ENCODE data around the gene CLCN4.

The CLCN4 gene

DNA sequence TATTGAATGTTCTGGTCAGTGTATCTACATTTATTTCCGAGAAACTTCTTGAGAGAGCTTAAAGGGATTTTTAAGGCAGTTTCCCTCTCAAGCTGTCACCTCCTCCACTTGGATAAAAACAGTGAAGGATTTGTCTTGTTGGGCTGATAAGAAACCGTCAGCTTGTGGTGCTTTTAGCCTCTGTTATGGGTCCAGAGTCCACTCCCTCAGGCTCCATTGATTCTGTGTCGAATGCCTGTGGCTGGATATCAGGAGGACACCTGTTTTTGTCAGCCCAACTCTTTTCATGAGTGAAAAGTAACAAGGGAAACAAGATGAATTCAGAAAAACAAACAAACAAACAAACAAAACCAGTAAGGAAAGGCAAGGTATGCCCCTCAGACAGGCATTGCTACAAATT lies 12.4 kb downstream of the CLCN4 start:
- DNase-seq (ENCODE audit: low read depth), result no peak
- TF ChIP-seq, protein P1, sequence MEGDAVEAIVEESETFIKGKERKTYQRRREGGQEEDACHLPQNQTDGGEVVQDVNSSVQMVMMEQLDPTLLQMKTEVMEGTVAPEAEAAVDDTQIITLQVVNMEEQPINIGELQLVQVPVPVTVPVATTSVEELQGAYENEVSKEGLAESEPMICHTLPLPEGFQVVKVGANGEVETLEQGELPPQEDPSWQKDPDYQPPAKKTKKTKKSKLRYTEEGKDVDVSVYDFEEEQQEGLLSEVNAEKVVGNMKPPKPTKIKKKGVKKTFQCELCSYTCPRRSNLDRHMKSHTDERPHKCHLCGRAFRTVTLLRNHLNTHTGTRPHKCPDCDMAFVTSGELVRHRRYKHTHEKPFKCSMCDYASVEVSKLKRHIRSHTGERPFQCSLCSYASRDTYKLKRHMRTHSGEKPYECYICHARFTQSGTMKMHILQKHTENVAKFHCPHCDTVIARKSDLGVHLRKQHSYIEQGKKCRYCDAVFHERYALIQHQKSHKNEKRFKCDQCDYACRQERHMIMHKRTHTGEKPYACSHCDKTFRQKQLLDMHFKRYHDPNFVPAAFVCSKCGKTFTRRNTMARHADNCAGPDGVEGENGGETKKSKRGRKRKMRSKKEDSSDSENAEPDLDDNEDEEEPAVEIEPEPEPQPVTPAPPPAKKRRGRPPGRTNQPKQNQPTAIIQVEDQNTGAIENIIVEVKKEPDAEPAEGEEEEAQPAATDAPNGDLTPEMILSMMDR (conservative IDR thresholded peaks at IDR 0.05; ENCODE audit: low read depth, low read length), result no peak
- no peak overlapping the region for H3K4me3 ChIP-seq (ENCODE audit: low read depth, low read length)

DNA sequence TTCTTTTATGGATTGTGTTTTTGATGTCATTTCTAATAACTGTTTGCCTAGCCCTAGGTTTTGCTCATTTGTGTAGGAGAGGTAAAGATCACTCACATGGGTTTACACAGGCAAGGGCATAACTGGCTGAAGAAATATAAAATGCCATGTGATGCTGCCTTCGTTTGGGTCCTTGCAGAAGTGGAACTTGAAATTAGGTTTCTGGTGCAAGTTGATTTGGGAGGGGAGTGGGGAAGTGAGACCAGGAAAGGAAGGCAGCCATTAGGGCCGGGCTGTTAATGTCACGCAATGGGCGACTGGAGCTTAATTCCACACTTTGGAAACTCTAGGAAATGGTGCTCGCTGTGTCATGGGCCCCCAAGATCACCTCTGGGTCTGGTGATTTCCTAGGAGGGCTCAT lies 14.5 kb downstream of the CLCN4 start:
- TF ChIP-seq, protein P1 (conservative IDR thresholded peaks at IDR 0.05; ENCODE audit: low read depth, low read length), result no peak
- no peak overlapping the region for H3K4me3 ChIP-seq (ENCODE audit: low read depth, low read length)
- DNase-seq (ENCODE audit: low read depth), result no peak

DNA sequence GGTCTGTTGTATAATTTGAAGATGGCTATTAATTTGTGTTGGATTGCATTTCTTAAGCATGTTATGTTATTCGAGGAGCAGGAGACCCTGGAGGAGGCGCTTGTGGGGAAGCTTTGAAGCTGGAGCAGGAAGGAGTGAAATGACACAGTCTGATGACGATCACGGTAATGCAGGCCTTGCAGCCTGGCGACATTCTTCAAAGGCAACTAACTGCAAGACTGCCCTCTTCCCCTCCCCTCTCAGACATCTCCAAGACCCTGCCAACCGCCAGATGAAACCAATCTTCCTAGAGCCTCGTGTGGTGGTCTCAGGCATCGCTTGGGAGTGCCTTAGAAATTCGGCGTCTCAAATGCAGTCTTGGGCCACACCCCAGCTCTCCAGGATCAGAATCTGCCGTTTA lies 16.1 kb downstream of the CLCN4 start:
- peak; percentile 42 for DNase-seq (ENCODE audit: low read depth)
- H3K4me3 ChIP-seq (ENCODE audit: low read depth, low read length), result peak overlapping the region; percentile 29
- TF ChIP-seq, protein P1 (conservative IDR thresholded peaks at IDR 0.05; ENCODE audit: low read depth, low read length), result no peak

DNA sequence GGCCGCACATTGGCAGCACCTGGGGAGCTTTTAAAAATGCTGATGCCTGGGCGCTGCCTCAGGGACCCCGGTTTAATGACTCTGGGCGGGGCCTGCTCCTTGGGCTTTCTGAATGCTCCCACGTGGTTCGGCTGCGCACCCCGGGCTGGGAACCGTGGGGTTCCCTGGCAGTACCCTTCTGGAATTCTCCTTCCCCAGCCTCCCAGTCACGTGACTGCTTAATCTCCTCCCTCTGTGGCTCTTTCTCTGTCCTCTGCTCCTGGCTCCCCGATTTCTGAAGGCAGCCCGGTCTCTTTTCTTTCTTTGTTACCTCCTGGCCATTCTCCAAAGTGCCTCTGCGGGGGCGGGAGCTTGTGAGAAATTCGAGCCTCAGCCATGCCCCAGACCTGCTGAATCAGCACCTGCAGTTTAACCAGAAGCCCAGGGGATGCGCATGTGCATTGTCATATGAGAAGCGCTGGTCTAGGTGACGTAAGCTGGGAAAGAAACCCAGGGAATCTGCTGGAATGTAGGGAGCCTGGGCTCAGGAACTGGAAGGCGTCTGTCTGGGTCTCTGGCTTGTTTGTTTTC lies 16.6 kb downstream of the CLCN4 start:
- H3K4me3 ChIP-seq (ENCODE audit: low read depth, low read length), result peak overlapping the region; percentile 29

DNA sequence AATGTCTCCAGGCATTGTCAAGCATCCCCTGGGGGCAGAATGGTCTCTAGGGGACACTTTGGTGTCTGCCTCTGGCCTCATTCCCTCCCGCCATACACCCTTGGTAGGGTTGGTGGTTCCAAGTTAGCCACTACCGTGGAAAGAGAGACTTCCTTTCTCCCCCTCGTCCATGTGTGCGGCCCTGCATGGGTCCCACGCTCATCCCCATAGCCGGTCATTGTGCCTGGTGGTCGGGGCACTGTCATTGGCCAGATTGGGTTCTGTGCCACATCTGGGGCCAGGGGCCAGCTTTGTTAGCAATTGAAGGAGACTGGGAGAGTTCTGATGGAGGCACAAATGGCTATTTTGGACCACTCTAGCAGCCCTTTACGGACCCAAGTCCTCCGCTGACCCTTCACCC lies 17.3 kb downstream of the CLCN4 start:
- TF ChIP-seq, protein P1 (conservative IDR thresholded peaks at IDR 0.05; ENCODE audit: low read depth, low read length), result no peak
- DNase-seq (ENCODE audit: low read depth), result no peak
- H3K4me3 ChIP-seq (ENCODE audit: low read depth, low read length), result no peak overlapping the region

More for the DNA sequence above, 16.6 kb downstream of the CLCN4 start:
- TF ChIP-seq, protein P1 (conservative IDR thresholded peaks at IDR 0.05; ENCODE audit: low read depth, low read length), result no peak
- DNase-seq (ENCODE audit: low read depth), result peak; percentile 97

DNA sequence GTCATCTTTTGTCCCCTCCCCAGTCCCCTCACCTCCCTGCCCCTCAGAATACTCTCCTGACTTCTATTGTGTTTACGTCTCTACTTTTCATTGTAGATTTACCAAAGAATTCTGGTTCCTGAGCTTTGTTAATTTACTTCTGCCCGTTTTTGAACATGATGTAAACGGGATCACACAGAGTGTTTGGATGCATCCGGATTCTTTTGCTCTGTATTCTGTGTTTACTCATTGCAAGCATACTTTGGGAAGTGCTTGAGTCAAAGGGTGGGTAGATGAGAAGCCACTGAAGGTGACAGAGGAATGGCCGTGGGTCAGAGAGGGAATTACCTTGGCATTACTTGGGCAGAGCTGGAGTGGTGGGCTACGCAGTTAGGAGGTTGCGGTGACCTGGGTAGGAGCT lies 18.0 kb downstream of the CLCN4 start:
- no peak overlapping the region for H3K4me3 ChIP-seq (ENCODE audit: low read depth, low read length)
- peak; percentile 60 for DNase-seq (ENCODE audit: low read depth)
- TF ChIP-seq, protein P1 (conservative IDR thresholded peaks at IDR 0.05; ENCODE audit: low read depth, low read length), result no peak

DNA sequence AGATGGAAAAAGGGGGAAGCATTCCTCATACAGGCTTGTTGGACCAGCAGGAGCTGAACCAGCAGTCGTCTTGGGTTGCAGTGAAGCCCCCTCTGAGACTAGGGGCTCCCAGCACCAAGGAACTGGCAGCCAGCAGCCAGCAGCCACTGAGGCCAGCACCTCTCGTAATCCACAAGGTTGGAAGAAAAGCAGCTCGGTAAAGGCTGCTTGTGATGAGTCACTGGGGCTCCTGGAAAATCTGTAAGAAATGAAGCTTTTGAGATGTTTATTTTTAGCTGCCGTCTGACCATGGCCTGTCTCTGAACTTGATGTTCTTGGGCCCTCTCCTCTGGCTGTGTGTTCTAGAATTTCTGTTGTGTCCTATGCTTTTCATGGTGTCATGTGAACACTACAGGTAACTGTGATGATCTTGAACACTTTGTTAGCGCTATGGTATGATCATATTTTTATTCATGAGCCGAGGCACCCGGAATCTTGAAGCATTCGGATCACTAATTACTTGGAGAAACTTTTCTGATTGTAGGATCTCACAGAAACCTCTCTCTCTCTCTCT lies 18.6 kb downstream of the CLCN4 start:
- TF ChIP-seq, protein P1 (conservative IDR thresholded peaks at IDR 0.05; ENCODE audit: low read depth, low read length), result no peak
- H3K4me3 ChIP-seq (ENCODE audit: low read depth, low read length), result no peak overlapping the region
- DNase-seq (ENCODE audit: low read depth), result peak; percentile 90
